ENCODE results near the gene DISP3. TPM values are rescaled to one million over a fixed set of nuclear protein-coding genes. Genes with fewer than 3 reads are reported as not detected.
A peak's percentile ranks its signal among the peaks of the same experiment; 100 is the strongest.

DISP3 gene
- total and polyA plus RNA-seq, 2 of the 13 experiments (the other 11 are each of a cell fraction or from before 2014, with no cell fraction given): 0.08 to 0.13 TPM

DNA sequence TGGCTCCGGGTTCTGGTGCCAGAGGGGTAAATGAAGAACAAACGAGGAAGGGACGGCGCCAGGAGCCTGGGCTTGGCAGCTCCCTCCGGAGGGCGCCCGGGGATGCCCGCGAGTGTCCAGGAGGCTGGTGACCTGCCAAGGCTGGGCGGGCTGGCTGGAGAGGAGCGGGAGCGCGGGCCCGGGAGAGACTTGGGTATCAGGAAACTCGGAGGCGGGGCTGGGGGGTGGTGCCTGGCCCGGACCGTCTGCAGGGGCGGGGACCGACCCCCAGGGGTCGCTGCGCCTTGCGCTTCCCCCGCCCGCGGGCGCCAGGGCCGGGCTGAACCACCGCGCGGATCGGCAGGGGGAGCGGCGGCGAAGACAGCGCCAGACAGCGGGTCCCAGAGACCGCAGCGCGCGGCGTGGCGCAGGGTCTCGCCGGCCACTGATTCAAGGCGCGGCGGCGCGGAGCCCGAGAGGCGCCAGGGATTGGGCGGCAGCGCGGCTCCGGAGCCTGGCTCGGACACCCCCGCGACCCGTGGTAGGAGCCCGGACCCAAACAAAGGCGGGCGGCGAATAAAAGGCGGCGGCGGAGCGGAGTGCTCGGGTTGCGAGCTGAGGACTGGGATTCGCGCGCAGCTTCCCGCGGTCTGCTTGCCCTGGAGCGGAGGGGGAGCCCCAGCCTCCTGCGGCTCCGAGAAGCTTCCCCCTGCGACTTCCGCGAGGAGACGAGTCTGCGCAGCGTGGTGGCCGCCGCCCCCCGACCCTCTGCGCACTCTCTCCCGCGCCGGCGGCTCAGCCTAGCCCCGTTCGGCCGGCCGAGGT is at the start of gene DISP3 (continued):
- TF ChIP-seq ZNF335 (CRISPR knock-in tag; IDR thresholded peaks at IDR 0.05) (no peak), FOXA1 (IDR thresholded peaks at IDR 0.05) (no peak), FOXA1 (CRISPR knock-in tag; IDR thresholded peaks at IDR 0.05) (no peak), ZNF619 (CRISPR knock-in tag; IDR thresholded peaks at IDR 0.05) (no peak), FOXM1 (CRISPR knock-in tag; IDR thresholded peaks at IDR 0.05) (no peak), SIX4 (CRISPR knock-in tag; IDR thresholded peaks at IDR 0.05) (no peak), PAF1 (CRISPR knock-in tag; IDR thresholded peaks at IDR 0.05) (no peak), ZBTB1 (CRISPR knock-in tag; IDR thresholded peaks at IDR 0.05; ENCODE audit: borderline replicate concordance) (no peak), ZNF143 (CRISPR knock-in tag; IDR thresholded peaks at IDR 0.05) (no peak), SOX6 (IDR thresholded peaks at IDR 0.05) (no peak), SOX6 (CRISPR knock-in tag; IDR thresholded peaks at IDR 0.05) (0 out of 2 replicates have a peak, but pooled peaks have one; percentile 12), ZNF7 (CRISPR knock-in tag; IDR thresholded peaks at IDR 0.05) (0 out of 2 replicates have a peak, but pooled peaks have one; percentile 22), LCORL (IDR thresholded peaks at IDR 0.05) (no peak), LCORL (CRISPR knock-in tag; IDR thresholded peaks at IDR 0.05) (no peak), CHD2 (IDR thresholded peaks at IDR 0.05; ENCODE audit: low read depth, low read length) (no peak), MTF1 (CRISPR knock-in tag; IDR thresholded peaks at IDR 0.05) (no peak), RFXAP (CRISPR knock-in tag; IDR thresholded peaks at IDR 0.05; ENCODE audit: borderline replicate concordance) (peak; percentile 69; the same call in 1 of the 2 replicates), ATF7 (IDR thresholded peaks at IDR 0.05) (peak; percentile 44; the same call in 1 of the 2 replicates), ATF7 (CRISPR knock-in tag; IDR thresholded peaks at IDR 0.05) (no peak), NFYC (CRISPR knock-in tag; IDR thresholded peaks at IDR 0.05) (no peak), ZNF337 (CRISPR knock-in tag; IDR thresholded peaks at IDR 0.05; ENCODE audit: borderline replicate concordance, low read depth) (no peak), EEA1 (CRISPR knock-in tag; IDR thresholded peaks at IDR 0.05; ENCODE audit: borderline replicate concordance) (no peak), ETV5 (CRISPR knock-in tag; IDR thresholded peaks at IDR 0.05; ENCODE audit: borderline replicate concordance) (no peak)
- TF ChIP-seq, protein P1, sequence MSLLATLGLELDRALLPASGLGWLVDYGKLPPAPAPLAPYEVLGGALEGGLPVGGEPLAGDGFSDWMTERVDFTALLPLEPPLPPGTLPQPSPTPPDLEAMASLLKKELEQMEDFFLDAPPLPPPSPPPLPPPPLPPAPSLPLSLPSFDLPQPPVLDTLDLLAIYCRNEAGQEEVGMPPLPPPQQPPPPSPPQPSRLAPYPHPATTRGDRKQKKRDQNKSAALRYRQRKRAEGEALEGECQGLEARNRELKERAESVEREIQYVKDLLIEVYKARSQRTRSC (CRISPR knock-in tag; IDR thresholded peaks at IDR 0.05; ENCODE audit: low read depth): peak; percentile 28; the same call in 1 of the 2 replicates
- TF ChIP-seq, protein P2, sequence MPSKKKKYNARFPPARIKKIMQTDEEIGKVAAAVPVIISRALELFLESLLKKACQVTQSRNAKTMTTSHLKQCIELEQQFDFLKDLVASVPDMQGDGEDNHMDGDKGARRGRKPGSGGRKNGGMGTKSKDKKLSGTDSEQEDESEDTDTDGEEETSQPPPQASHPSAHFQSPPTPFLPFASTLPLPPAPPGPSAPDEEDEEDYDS (CRISPR knock-in tag; IDR thresholded peaks at IDR 0.05): peak; percentile 53; the same call in 1 of the 2 replicates
- TF ChIP-seq, protein P3, sequence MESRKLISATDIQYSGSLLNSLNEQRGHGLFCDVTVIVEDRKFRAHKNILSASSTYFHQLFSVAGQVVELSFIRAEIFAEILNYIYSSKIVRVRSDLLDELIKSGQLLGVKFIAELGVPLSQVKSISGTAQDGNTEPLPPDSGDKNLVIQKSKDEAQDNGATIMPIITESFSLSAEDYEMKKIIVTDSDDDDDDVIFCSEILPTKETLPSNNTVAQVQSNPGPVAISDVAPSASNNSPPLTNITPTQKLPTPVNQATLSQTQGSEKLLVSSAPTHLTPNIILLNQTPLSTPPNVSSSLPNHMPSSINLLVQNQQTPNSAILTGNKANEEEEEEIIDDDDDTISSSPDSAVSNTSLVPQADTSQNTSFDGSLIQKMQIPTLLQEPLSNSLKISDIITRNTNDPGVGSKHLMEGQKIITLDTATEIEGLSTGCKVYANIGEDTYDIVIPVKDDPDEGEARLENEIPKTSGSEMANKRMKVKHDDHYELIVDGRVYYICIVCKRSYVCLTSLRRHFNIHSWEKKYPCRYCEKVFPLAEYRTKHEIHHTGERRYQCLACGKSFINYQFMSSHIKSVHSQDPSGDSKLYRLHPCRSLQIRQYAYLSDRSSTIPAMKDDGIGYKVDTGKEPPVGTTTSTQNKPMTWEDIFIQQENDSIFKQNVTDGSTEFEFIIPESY (CRISPR knock-in tag; IDR thresholded peaks at IDR 0.05): no peak
- TF ChIP-seq, protein P4, sequence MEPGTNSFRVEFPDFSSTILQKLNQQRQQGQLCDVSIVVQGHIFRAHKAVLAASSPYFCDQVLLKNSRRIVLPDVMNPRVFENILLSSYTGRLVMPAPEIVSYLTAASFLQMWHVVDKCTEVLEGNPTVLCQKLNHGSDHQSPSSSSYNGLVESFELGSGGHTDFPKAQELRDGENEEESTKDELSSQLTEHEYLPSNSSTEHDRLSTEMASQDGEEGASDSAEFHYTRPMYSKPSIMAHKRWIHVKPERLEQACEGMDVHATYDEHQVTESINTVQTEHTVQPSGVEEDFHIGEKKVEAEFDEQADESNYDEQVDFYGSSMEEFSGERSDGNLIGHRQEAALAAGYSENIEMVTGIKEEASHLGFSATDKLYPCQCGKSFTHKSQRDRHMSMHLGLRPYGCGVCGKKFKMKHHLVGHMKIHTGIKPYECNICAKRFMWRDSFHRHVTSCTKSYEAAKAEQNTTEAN (CRISPR knock-in tag; conservative IDR thresholded peaks at IDR 0.05): no peak

Data from HepG2 (cell line).